GM11168 (cell line): ENCODE results near the gene CNPY3.
"Not testable (repeated sequence)": the region's sequence is repeated elsewhere in the genome, so short reads cannot be mapped to it uniquely, and the experiment has no call there.

ENCODE experiments used
- in situ Hi-C: fragments of 300-500 bp; cut with MboI; formaldehyde crosslinking; loops from one replicate; pipeline ENCODE4 v1.12.0; 2022; ENCODE audit warnings: low sequenced_read_pairs; ENCODE audit not compliant: unreplicated experiment

CNPY3 gene

GRCh38 chr6:42914546-42914945, 14.7 kb upstream of the CNPY3 start:
- in situ Hi-C loops = no loop called here

- in situ Hi-C loops = no loop called here
These were observed 13.5 kb upstream of the CNPY3 start, which contains the start of gene PTCRA for GRCh38 chr6:42915732-42916131. Gene PTCRA (plus strand): TSS chr6:42916053. CDS start chr6:42916070, 17 bp downstream.

GRCh38 chr6:42916288-42916687, 13.0 kb upstream of the CNPY3 start:
- in situ Hi-C loops = no loop called here

GRCh38 chr6:42921801-42922200, 7.5 kb upstream of the CNPY3 start:
- in situ Hi-C loops = no loop called here

- in situ Hi-C loops = no loop called here
These were observed 5.6 kb upstream of the CNPY3 start for GRCh38 chr6:42923666-42924065.

- in situ Hi-C loops = no loop called here
These were observed 3.9 kb upstream of the CNPY3 start for GRCh38 chr6:42925248-42925857.

GRCh38 chr6:42929821-42930360, 611 bp downstream of the CNPY3 start:
- in situ Hi-C loops = loop anchor here (5.0 kb wide), 1 partner anchor 37 kb away; no protein-coding TSS in a partner anchor

GRCh38 chr6:42932412-42932811, 3.1 kb downstream of the CNPY3 start:
- in situ Hi-C loops = loop anchor here (5.0 kb wide), 1 partner anchor 35 kb away; no protein-coding TSS in a partner anchor

GRCh38 chr6:42933205-42933604, 3.9 kb downstream of the CNPY3 start:
- in situ Hi-C loops = loop anchor here (5.0 kb wide), 1 partner anchor 34 kb away; no protein-coding TSS in a partner anchor

GRCh38 chr6:42935322-42935721, 6.0 kb downstream of the CNPY3 start:
- in situ Hi-C loops = no loop called here

GRCh38 chr6:42936398-42936797, 7.1 kb downstream of the CNPY3 start:
- in situ Hi-C loops = no loop called here

GRCh38 chr6:42937548-42938427, 8.5 kb downstream of the CNPY3 start:
- in situ Hi-C loops = no loop called here

GRCh38 chr6:42938428-42938796, 9.1 kb downstream of the CNPY3 start:
- in situ Hi-C loops = no loop called here

GRCh38 chr6:42938987-42939809, 9.9 kb downstream of the CNPY3 start:
- in situ Hi-C loops = no loop called here

- in situ Hi-C loops = no loop called here
These were observed 10.5 kb downstream of the CNPY3 start for GRCh38 chr6:42939810-42940167.

- in situ Hi-C loops = no loop called here
These were observed 11.3 kb downstream of the CNPY3 start for GRCh38 chr6:42940493-42941045.

GRCh38 chr6:42941356-42941755, 12.1 kb downstream of the CNPY3 start:
- in situ Hi-C loops = not testable (repeated sequence)

GRCh38 chr6:42942444-42942843, 13.2 kb downstream of the CNPY3 start:
- in situ Hi-C loops = no loop called here

GRCh38 chr6:42947950-42948349, 18.7 kb downstream of the CNPY3 start:
- in situ Hi-C loops = no loop called here

- in situ Hi-C loops = no loop called here
These were observed 23.1 kb downstream of the CNPY3 start for GRCh38 chr6:42952389-42952788.
